ENCODE data around the gene NRXN3. TPM values are rescaled to one million over a fixed set of nuclear protein-coding genes. Genes with fewer than 3 reads are reported as not detected.

Gene NRXN3
- total and polyA plus RNA-seq, 2 of the 13 experiments (the other 11 are each of a cell fraction or from before 2014, with no cell fraction given) = 0.03 TPM; not detected in 1

- intact Hi-C loops (cut with micrococcal nuclease; ENCODE audit: unreplicated experiment) = no loop called here
- Histone ChIP-seq H3K4me1 (ENCODE audit: insufficient read depth, low read length) (no peaks in the 10 kb centered on the region), H3K9me3 (ENCODE audit: low read length) (peaks cover 59% of the 10 kb centered on the region), H3K36me3 (replicated peaks in 1 of 2; ENCODE audit: control insufficient read depth in 1 of 2, insufficient read depth in 2 of 2, low read length in 2 of 2) (no peaks in the 10 kb centered on the region), H4K20me1 (ENCODE audit: insufficient read depth, low read length) (no peaks in the 10 kb centered on the region), H3K4me3 (replicated peaks in 1 of 3; ENCODE audit: insufficient read depth in 1 of 3, low read depth in 2 of 3, low read length in 3 of 3) (no peak overlapping the region), H3K9ac (ENCODE audit: insufficient read depth, low read depth, low read length) (no peak overlapping the region), H2AFZ (ENCODE audit: low read length) (no peak overlapping the region), H3K4me2 (ENCODE audit: low read depth, low read length) (no peak overlapping the region), H3K79me2 (ENCODE audit: insufficient read depth, low read length) (no peaks in the 10 kb centered on the region), H3K27ac (ENCODE audit: extremely low read length, insufficient read depth, low read length) (no peak overlapping the region), H3K27me3 (ENCODE audit: control insufficient read depth in 1 of 2, insufficient read depth in 2 of 2, low read length in 2 of 2) (no peaks in the 10 kb centered on the region)
- WGBS (ENCODE audit: low lambda C conversion rate) = 65% methylated on average over 2 of the region's 2 CpGs
- TF ChIP-seq ZNF275 (CRISPR knock-in tag; IDR thresholded peaks at IDR 0.05; ENCODE audit: borderline replicate concordance) (no peak), RCOR2 (CRISPR knock-in tag; IDR thresholded peaks at IDR 0.05) (no peak), ZBTB7A (CRISPR knock-in tag; IDR thresholded peaks at IDR 0.05) (no peak), ZNF281 (CRISPR knock-in tag; IDR thresholded peaks at IDR 0.05; ENCODE audit: borderline replicate concordance) (no peak)
- DNase-seq (ENCODE audit: low spot score) (no peak), FAIRE-seq (no peak), ATAC-seq (no peak)
- CTCF ChIA-PET (ENCODE audit: low intra/inter-chr PET ratio, low total read pairs) = no interaction called here
- in situ Hi-C loops (cut with HindIII; ENCODE audit: extremely low pct_ligation_motif_present, low pct_unique_long_range_greater_than_20kb) = no loop called here
- no TSS peak for BruUV-seq (replicated peaks)
- POLR2A ChIA-PET = no interaction called here
Measured at GRCh38 chr14:79356040-79356439, 1185.9 kb downstream of the NRXN3 start.

GRCh38 chr14:79357307-79357706 lies 1187.1 kb downstream of the NRXN3 start:
- H3K4me2 ChIP-seq (ENCODE audit: low read depth, low read length) = no peak overlapping the region
- no peaks in the 10 kb centered on the region for H4K20me1 ChIP-seq (ENCODE audit: insufficient read depth, low read length)
- POLR2A ChIA-PET = no interaction called here
- CTCF ChIA-PET (ENCODE audit: low intra/inter-chr PET ratio, low total read pairs) = no interaction called here
- H3K9ac ChIP-seq (ENCODE audit: insufficient read depth, low read depth, low read length) = no peak overlapping the region
- ATAC-seq (no peak), FAIRE-seq (no peak), DNase-seq (ENCODE audit: low spot score) (no peak)
- no peaks in the 10 kb centered on the region for H3K36me3 ChIP-seq (replicated peaks in 1 of 2; ENCODE audit: control insufficient read depth in 1 of 2, insufficient read depth in 2 of 2, low read length in 2 of 2)
- no peaks in the 10 kb centered on the region for H3K4me1 ChIP-seq (ENCODE audit: insufficient read depth, low read length)
- BruUV-seq (replicated peaks) = no TSS peak
- no peak overlapping the region for H3K27ac ChIP-seq (ENCODE audit: extremely low read length, insufficient read depth, low read length)
- H3K27me3 ChIP-seq (ENCODE audit: control insufficient read depth in 1 of 2, insufficient read depth in 2 of 2, low read length in 2 of 2) = no peaks in the 10 kb centered on the region
- 14% methylated on average over 2 of the region's 2 CpGs for WGBS (ENCODE audit: low lambda C conversion rate)
- no peak overlapping the region for H3K4me3 ChIP-seq (replicated peaks in 1 of 3; ENCODE audit: insufficient read depth in 1 of 3, low read depth in 2 of 3, low read length in 3 of 3)
- no peaks in the 10 kb centered on the region for H3K79me2 ChIP-seq (ENCODE audit: insufficient read depth, low read length)
- no peak overlapping the region for H2AFZ ChIP-seq (ENCODE audit: low read length)
- in situ Hi-C loops (cut with HindIII; ENCODE audit: extremely low pct_ligation_motif_present, low pct_unique_long_range_greater_than_20kb) = no loop called here
- intact Hi-C loops (cut with micrococcal nuclease; ENCODE audit: unreplicated experiment) = no loop called here
- peaks cover 47% of the 10 kb centered on the region for H3K9me3 ChIP-seq (ENCODE audit: low read length)
- TF ChIP-seq ZNF530 (CRISPR knock-in tag; IDR thresholded peaks at IDR 0.05; ENCODE audit: low read depth) = no peak
- no peak for TF ChIP-seq THAP8 (CRISPR knock-in tag; IDR thresholded peaks at IDR 0.05; ENCODE audit: borderline replicate concordance)
- no peak for TF ChIP-seq SOX13 (IDR thresholded peaks at IDR 0.05)
- no peak for TF ChIP-seq SOX13 (CRISPR knock-in tag; conservative IDR thresholded peaks at IDR 0.05 in 1 of 2, IDR thresholded peaks at IDR 0.05 in 1 of 2)
- no peak for TF ChIP-seq ERF (CRISPR knock-in tag; IDR thresholded peaks at IDR 0.05)
- no peak for TF ChIP-seq LBX2 (CRISPR knock-in tag; IDR thresholded peaks at IDR 0.05; ENCODE audit: borderline replicate concordance)
- TF ChIP-seq ZNF543 (CRISPR knock-in tag; IDR thresholded peaks at IDR 0.05) = no peak
- TF ChIP-seq MXD4 (CRISPR knock-in tag; IDR thresholded peaks at IDR 0.05) = no peak
- TF ChIP-seq MED13 (CRISPR knock-in tag; IDR thresholded peaks at IDR 0.05) = no peak
- no peak for TF ChIP-seq AGO2 (optimal IDR thresholded peaks at IDR 0.05; ENCODE audit: low read depth, low read length)

Measured in HepG2 (cell line).